RKO (cell line): Measurements from ENCODE around the gene CHRNB1.
"Not testable (repeated sequence)": the region's sequence is repeated elsewhere in the genome, so short reads cannot be mapped to it uniquely, and the experiment has no call there.

Experiments used
- DNase-seq: peaks from one replicate; pipeline ENCODE4 v3.0.0-alpha.2; 2016; ENCODE audit warnings: low spot score

The CHRNB1 gene

DNA sequence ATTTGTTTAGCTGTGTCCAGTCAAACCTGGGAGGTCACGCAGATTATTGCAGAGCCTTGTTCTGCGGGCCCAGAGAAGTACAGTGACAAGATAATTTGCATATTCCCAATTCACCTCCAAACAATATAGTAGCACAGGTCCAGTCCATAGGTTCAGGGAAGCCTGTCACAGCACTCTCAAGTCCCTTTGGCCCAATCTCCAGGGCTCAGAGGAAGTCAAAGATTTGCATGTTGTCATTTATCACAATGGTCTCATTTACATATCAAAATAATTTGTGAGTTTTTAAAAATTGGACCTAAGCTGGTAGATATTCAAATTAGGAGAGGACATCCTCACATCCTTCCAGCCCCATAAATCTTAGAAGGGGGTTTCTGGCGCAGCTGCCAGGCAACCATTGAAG lies 22.6 kb downstream of the CHRNB1 start:
- no peak for DNase-seq

DNA sequence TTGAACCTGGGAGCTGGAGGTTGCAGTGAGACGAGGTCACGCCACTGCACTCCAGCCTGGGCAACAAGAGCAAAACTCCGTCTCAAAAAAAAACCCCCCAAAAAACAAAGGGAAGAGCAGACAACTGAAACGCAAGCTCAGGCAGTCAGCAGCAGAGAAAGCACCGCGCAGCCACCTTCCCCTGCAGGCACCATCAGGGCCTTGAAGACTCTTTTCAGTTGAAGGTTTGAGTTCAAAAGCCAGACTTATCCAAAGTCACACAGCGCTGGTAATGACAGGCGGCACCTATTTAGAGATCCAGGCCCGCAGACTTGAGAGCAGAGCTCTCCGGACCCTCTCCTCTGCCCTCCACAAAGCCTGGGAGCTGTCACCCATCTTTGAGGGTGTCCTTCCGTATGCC lies 23.4 kb downstream of the CHRNB1 start:
- no peak for DNase-seq

DNA sequence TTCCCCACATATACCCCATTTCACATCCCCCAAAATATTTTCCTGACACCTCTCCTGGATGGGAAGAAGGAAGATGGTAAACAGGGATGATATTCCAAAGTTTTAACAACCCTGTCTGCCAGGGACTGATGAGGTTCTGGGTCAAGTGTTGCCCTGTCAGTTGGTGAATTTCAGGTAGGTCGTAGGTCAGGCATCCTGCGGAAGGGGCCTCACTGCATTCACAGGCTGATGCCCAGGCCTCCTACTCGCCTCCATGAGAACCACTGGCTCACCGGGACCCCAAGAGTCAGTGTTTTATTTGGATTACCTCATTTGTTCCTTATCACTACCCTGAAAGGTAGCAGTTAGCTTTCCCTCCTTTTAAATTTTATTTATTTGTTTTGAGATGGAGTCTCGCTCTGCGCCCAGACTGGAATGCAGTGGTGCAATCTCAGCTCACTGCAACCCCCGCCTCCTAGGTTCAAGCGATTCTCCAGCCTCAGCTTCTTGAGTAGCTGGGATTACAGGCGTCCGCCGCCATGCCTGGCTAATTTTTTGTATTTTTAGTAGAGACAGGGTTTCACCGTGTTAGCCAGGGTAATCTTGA lies 24.0 kb downstream of the CHRNB1 start:
- DNase-seq = no peak

DNA sequence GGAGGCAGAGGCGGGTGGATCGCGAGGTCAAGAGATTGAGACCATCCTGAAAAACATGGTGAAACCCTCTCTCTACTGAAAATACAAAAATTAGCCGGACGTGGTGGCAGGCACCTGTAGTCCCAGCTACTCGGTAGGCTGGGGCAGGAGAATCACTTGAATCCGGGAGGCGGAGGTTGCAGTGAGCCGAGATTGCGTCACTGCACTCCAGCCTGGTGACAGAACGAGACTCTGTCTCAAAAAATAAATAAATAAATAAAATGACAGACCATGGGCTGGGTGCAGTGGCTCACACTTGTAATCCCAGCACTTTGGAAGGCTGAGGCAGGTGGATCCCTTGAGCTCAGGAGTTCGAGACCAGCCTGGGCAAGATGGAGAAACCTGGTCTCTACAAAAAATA lies 25.0 kb downstream of the CHRNB1 start:
- not testable (repeated sequence) for DNase-seq

DNA sequence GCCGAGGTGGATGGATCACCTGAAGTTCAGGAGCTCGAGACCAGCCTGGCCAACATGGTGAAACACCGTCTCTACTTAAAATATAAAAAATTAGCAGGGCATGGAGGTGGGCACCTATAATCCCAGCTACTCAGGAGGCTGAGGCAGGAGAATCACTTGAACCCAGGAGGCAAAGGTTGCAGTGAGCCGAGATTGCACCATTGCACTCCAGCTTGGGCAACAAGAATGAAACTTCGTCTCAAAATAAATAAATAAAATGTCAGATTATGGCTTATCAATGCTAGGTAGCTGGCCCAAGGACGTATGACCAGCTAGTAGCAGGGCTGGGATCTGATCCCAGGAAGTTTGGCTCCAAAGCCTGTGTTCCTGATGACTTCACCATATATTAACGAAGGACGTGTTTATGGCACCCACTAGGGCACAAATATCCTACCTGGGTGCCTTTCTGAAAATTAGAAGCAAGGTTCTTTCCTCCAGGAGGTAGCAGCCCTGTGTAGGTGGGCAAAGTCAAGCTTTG lies 25.7 kb downstream of the CHRNB1 start:
- not testable (repeated sequence) for DNase-seq

DNA sequence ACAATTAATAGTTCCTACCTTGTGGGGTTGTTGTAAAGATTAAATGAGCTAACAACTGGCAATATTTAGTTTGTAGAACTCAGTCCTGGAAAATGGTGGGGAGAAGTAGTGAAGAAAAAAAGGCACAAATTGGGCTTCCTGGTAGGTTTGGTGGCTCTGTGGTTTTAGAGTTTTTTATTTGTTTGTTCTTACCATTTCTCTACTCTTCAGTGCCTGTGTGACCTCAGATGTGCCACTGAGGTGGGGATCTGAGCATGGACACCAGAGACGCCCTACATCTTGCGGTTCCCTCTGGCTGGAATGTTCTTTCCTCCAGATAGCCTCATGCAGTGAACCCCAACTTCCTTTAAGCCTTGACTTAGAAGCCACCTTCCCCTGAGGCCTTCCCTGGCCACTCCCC lies 26.9 kb downstream of the CHRNB1 start:
- no peak for DNase-seq

DNA sequence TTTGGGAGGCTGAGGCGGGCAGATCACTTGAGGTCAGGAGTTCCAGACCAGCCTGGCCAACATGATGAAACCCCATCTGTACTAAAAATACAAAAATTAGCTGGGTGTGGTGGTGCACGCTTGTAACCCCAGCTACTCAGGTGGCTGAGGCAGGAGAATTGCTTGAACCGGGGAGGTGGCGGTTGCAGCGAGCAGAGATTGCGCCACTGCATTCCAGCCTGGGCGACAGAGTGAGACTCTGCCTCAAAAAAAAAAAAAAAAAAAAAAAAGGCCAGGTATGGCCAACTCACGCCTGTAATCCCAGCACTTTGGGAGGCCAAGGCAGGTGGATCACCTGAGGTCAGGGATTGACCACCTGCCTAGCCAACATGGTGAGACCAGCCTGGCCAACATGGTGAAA lies 29.9 kb downstream of the CHRNB1 start:
- not testable (repeated sequence) for DNase-seq

DNA sequence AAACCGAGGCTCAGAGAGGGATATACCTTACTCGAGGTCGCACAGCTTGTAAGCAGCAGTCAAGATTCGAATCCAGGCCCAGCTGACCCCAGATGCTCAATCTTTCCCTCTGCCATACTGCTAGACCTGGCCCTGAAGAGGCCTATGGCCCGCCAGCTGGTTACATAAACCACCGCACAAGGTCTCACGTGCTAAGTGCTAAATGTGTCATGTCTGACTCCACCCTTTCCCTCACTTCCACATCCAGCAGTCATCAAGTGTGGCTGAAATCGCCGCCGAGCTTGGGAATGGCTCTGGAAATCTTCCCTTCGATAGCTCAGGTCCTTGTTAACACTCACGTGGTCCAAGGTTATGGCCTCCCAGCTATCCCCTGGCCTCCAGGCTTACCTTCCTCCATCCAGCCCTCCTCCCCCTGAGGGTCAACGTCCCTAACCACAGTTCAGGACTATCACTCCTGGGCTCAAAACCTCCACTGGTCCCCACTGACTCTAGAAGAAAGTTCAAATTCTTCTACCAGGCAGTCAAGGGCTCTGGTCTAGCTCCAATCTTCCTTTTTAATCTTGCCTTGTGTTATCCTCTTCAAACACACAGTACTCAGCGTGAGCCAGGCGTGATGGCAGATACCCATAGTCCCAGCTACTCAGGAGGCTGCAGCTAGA lies 31.0 kb downstream of the CHRNB1 start:
- no peak for DNase-seq

DNA sequence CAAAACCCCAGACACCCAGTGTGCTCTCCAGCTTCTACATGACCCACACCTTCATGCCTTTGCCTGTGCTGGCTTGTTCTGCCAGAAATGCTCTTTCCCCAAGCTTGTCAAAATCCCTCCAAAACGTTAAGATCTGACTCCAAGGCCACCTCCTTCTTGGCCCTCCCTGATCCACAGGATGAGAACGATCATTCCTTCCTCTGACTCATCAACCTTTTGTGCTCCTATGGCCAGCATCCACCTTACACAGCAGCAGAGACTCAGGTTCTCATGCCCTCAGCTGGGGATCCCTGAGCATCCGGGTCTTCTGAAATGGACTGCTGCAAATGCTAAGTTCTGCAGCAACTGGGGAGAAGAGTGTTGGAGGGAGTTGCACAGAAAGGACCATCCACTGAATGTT lies 31.6 kb downstream of the CHRNB1 start:
- peak; percentile 37 for DNase-seq

DNA sequence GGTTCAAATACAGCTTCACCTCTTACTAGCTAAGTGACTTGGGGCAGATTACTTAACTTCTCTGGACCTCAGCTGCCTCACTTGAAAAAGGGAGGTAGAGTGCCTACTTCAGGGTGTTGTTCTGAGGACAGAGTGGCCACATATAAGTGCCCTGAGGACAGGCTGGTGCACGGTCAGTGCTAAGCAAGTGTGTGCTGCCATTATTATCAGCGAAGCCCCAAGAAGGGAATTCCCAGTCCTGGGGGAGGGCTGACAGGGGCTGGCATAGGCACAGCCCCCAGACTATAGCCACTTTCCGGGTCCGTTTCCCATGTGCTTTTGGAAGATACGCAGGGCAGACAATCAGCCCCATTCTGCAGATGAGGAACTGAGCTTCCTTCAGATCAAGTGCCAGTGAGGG lies 32.1 kb downstream of the CHRNB1 start:
- no peak for DNase-seq

DNA sequence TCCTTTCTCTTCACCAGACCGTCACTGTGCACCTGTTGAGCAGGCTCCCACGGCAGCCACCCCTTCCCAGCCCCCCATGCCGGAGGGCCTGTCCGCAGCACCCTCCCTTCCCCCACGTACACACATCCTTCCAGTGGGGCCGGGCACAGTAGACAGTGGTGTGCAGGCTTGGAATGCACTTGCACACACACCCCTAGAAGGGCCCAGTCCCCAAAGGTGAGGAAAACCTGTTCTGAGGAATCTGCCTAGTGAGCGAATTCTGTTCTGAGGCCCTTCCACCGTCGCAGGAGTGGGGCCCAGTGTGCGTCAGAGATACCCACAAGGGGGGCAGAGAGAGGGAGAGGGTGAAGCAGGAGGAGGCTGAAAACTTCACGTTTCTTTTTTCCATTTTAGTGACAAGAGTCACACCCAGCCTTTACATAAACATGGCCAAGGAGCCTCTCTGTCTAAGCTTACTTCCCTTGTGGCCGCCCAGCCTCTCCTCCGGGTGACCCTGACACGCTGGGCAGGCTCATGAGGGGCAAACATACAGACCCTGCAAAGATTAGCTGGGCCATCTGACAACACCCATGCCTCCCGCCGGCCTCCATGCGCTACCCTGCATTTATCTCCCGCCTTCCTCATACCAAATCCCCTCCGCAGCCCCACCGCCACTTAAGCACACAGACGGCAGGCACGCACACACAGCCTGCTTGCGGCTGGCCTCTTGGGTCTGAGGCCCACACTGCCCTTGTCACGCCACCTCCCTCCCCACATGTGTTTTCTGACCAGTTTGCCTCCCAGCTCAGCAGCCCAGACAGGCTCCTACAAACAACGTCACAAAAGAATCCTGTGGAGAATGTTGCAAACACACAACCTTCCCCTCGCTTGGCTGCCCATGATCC lies 32.8 kb downstream of the CHRNB1 start:
- no peak for DNase-seq

DNA sequence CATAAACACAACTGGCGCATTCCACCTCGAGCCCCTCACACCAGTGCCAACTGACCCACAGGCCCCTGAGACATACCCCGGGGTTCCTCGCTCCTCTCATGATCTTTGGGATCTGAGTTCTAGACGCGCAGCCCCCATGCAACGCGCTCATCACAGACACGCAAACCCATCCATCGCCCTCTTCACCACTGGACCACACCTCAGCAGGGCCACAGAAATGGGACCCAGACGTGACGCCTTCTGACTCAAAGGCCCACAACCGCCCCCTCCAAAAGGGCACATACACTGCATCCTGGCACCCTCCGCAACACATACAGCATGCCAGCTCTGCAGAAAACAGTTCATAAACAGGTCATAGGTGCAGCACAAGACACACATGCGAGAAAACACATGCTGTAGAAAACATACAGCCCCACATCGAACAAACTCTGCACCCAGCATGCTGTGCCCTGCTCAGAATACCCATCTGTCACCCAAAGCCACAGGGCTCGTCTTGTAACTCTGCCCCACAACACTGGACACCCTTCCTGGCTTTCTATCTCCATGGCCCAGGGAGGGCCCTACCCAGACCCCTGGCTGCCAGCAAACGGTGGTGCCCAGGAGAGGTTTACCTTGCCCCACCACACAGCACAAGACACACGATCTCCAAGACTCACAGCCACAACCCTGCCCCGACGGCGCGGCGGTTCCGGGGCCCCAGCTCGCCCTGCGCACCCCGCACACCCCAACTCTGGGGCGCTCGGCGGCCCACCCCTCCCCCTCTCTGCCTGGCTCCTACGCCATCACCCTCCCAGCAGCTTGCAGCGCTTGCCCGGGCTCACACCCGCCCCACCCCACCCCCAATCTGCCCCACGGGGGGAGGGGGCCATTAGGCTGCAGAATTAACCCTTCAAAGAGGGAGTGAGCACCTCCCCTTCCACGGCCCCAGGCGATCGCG lies 33.7 kb downstream of the CHRNB1 start:
- peak; percentile 60 for DNase-seq

DNA sequence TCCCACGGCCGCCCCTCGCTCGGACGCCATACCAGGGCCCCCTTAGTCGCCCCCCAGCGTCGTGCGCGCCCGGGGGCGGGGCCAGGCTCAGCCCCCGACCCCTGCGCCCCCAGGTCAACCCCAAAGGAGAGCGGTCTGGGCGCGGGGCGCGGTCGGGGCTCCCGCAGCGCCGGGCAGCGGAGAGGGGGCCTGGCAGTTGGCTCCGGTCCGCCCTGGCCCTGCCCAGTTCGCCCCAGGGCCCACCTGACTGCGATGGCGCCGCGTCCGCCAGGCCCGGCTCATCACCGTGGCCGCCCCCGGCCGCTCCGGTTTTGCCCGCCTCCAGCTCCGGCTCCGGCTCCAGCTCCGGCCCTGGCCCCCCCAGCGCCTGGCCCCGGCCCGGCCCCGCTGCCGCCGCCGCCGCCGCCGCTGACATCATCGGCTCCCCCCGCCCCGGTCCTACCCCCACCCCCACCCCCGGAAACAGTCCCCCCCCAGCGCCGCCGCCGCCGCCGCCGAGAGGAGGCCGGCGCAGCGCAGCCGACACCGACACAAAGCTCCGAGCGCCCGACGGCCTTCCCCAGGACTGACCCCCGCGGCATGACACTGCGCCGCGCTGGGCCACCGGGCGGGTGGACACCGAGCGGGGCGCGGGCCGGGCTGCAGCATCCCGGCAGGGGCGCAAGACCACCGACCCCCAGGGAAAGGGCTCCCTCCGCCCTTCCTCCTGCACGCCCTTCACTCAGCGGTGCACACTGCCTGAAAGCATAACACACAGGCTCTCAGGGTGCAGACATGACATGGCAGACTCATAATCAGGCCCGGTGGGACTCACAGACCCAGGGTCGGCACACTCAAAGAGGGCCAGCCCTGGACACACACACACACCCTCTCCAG lies 34.6 kb downstream of the CHRNB1 start, which contains the start of gene ZBTB4:
Gene ZBTB4, minus strand, starts transcription at position 419 of the 876 bp plus-strand sequence. CDS start 12,830 bp downstream, outside the sequence.
- DNase-seq = peak; percentile 49

DNA sequence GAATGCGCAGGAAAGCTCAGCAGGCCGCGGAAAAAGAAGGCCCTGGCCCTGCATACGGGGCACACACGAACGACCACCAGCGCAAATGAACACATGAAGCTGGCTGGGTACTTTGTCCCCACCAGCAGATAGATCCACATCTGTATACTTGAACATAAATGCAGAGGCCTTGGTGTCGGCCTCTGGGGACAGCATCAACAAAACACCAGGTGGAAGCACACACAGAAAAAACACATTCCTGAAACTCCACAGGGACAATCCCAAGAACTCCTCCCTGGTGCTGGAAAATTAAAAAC lies 35.2 kb downstream of the CHRNB1 start:
- no peak for DNase-seq

DNA sequence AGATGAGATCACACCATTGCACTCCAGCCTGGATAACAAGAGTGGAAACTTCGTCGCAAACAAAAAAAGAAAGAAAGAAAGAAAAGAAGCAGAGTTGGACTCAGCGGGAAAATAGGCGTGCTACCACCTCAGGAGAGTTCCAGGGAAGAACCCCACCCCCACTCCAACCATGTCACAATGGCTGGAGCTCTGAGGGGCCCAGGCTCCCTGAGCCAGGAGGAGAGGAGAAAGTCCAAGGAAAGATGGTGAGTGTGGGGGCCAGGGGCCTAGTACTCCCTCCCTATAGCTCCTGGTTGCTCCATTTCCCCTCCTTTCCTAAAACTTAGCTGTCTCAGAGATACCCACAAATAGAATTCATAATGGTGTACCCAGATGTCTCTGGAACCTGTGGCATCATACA lies 36.4 kb downstream of the CHRNB1 start, which contains the start of gene SLC35G6:
Gene SLC35G6, plus strand, starts transcription at position 172 of the 400 bp plus-strand sequence. Its CDS starts 71 bp downstream, at position 243.
- not testable (repeated sequence) for DNase-seq

DNA sequence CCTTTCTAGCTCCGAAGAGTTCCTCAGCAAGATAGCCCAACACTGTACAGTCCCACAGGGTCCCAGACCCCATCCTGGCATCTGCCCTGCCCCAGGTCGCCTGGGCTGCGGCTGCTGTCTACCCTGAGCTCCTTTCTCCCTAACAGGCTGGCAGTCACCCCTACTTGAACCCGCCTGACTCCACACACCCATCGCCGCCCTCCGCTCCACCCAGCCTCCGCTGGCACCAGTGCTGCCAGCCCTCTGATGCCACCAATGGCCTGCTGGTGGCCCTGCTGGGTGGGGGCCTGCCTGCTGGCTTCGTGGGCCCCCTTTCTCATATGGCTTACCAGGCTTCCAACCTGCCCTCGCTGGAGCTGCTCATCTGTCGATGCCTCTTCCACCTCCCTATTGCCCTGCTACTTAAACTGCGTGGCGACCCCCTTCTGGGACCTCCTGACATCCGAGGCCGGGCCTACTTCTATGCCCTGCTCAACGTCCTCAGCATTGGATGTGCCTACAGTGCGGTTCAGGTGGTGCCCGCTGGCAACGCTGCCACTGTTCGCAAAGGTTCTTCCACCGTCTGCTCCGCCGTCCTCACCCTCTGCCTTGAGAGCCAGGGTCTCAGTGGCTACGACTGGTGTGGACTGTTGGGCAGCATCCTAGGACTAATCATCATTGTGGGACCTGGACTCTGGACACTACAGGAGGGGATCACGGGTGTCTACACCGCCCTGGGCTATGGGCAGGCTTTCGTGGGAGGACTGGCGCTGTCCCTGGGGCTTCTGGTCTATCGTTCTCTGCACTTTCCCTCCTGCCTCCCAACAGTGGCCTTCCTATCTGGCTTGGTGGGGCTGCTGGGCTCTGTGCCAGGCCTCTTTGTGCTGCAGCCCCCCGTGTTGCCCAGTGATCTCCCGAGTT lies 37.2 kb downstream of the CHRNB1 start:
- not testable (repeated sequence) for DNase-seq

DNA sequence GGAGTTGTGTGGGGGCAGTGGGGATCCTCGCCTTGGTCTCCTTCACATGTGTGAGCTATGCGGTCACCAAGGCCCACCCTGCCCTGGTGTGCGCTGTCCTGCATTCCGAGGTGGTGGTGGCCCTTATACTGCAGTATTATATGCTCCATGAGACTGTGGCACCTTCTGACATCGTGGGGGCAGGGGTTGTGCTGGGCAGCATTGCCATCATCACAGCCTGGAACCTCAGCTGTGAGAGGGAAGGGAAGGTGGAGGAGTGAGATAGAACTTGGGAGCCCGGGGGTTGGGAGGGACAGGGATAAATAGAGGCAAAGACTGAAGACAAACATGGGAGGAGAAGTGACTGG lies 37.9 kb downstream of the CHRNB1 start:
- DNase-seq = not testable (repeated sequence)

DNA sequence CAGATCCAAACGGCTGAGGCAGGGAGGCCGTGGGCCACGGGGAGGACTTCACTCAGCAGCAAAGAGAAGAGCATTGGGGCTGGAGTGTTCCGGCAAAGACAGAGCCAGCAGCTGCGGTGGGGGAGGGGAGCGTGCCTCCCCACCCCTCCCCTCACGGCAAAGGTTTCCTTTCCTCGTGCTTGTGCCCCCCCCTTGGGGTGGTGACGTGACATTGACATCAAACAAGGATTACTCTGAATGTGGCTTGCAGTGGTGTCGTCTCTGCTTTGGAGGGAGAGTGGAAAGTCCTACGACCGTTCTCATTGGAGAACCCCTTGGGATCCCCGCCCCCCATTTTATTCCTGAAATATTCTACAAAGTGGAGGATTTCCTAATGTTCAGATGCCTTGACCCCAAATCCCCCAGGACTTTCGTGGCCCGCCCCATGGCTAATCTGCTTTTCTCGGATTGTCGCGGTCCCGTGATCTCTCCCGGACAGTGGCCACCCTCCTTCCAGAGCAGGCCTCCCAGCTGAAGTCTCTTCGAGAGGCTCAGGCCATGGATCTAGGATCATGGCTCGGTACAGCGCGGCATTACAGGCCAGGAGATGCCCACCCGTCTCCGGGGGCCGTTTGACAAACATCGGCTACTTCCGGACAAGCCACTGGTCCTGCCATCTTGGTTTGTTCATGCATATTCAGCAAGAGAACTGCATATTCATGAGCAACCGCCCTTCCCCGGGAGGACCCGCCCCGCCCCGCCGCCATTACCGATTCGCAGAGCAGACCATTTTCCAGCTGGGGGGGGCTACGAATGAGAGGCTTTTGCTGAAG lies 38.6 kb downstream of the CHRNB1 start:
- peak; percentile 94 for DNase-seq
